HEK293 (cell line): ENCODE data around the gene GP1BB.

Experiments used
- CTCF ChIA-PET: fragments of 350-600 bp; formaldehyde crosslinking; extraction: SDS; loops from one replicate; lab custom pipeline; 2021; ENCODE audit warnings: antibody characterized with exemption; lab: Yijun Ruan, JAX
- POLR2A ChIA-PET: fragments of 300-600 bp; formaldehyde crosslinking; extraction: SDS; loops from one replicate; lab custom pipeline; 2020; ENCODE audit warnings: antibody characterized with exemption, inconsistent platforms; lab: Yijun Ruan, JAX
- H3K27ac ChIP-seq: fragments of 200-500 bp; sonication (Bioruptor generic); 2 replicates; pipeline ENCODE4 v1.5.1; 2014; ENCODE audit warnings: low read depth, low read length, control low read depth, inconsistent platforms; ENCODE audit errors: extremely low read depth
- H3K36me3 ChIP-seq, 2 experiments: fragments of 200-500 bp in 1 of 2; sonication (Bioruptor generic) in 1 of 2; 1 replicate in 1 of 2; 2 replicates in 1 of 2; pipeline ENCODE4 v1.5.1; 2014 to 2017; ENCODE audit warnings: inconsistent platforms in 2 of 2, low read length in 2 of 2; ENCODE audit not compliant: control insufficient read depth in 2 of 2, insufficient read depth in 1 of 2
- H3K4me1 ChIP-seq: fragments of 200-500 bp; sonication (Bioruptor generic); 2 replicates; pipeline ENCODE4 v1.5.1; 2014; ENCODE audit warnings: mild to moderate bottlenecking, low read length, inconsistent platforms; ENCODE audit not compliant: control insufficient read depth, insufficient read depth
- H3K4me3 ChIP-seq: 2 replicates; pipeline ENCODE4 v1.5.1; 2011; ENCODE audit warnings: low read depth, mild to moderate bottlenecking, control low read depth, low read length, moderate library complexity
- H3K9me3 ChIP-seq: fragments of 200-500 bp; sonication (Bioruptor generic); 2 replicates; pipeline ENCODE4 v1.5.1; 2014; ENCODE audit warnings: low read depth, low read length, inconsistent platforms; ENCODE audit not compliant: control insufficient read depth, insufficient read depth
- GLI2 ChIP-seq: fragments of 450-650 bp; formaldehyde crosslinking; IDR thresholded peaks from 2 replicates; pipeline ENCODE4; 2017; ENCODE audit warnings: missing biosample characterization, missing genetic modification characterization, low read depth, borderline replicate concordance
- HOXA7 ChIP-seq: sonication (generic); formaldehyde crosslinking; IDR thresholded peaks from 2 replicates; pipeline ENCODE4 v1.8.1; 2022; ENCODE audit warnings: missing genetic modification reagents, borderline replicate concordance
- MZF1 ChIP-seq: fragments of 450-650 bp; formaldehyde crosslinking; IDR thresholded peaks from 2 replicates; pipeline ENCODE4 v1.5.1; 2017; ENCODE audit warnings: missing biosample characterization, missing genetic modification characterization, borderline replicate concordance
- SALL2 ChIP-seq: fragments of 450-650 bp; formaldehyde crosslinking; IDR thresholded peaks from 2 replicates; pipeline ENCODE4 v1.5.0; 2017; ENCODE audit warnings: missing biosample characterization, mild to moderate bottlenecking, missing genetic modification characterization, borderline replicate concordance
- TCF7L2 ChIP-seq: IDR thresholded peaks from 2 replicates; pipeline ENCODE4 v1.6.1; 2011; ENCODE audit warnings: low read depth, mild to moderate bottlenecking, inconsistent platforms, low read length, moderate library complexity, borderline replicate concordance
- ZNF366 ChIP-seq: fragments of 450-650 bp; formaldehyde crosslinking; conservative IDR thresholded peaks from 2 replicates; pipeline ENCODE4 v1.5.1; 2016; ENCODE audit warnings: missing biosample characterization, missing genetic modification characterization
- ZNF391 ChIP-seq: fragments of 450-650 bp; formaldehyde crosslinking; IDR thresholded peaks from 2 replicates; pipeline ENCODE4 v1.5.1; 2016; ENCODE audit warnings: low read depth, missing biosample characterization, missing genetic modification characterization, borderline replicate concordance
- ZNF501 ChIP-seq: fragments of 450-650 bp; formaldehyde crosslinking; IDR thresholded peaks from 2 replicates; pipeline ENCODE4 v1.5.1; 2016; ENCODE audit warnings: missing biosample characterization, missing genetic modification characterization
- ZNF514 ChIP-seq: fragments of 450-650 bp; formaldehyde crosslinking; IDR thresholded peaks from 2 replicates; pipeline ENCODE4 v1.5.1; 2016; ENCODE audit warnings: missing biosample characterization, missing genetic modification characterization
- ZNF530 ChIP-seq: fragments of 450-650 bp; formaldehyde crosslinking; IDR thresholded peaks from 2 replicates; pipeline ENCODE4 v1.5.1; 2016; ENCODE audit warnings: low read depth, missing biosample characterization, missing genetic modification characterization
- ZNF555 ChIP-seq: fragments of 450-650 bp; formaldehyde crosslinking; conservative IDR thresholded peaks from 2 replicates; pipeline ENCODE4 v1.5.1; 2017; ENCODE audit warnings: missing biosample characterization, mild to moderate bottlenecking, missing genetic modification characterization, inconsistent platforms
- ZXDB ChIP-seq: fragments of 450-650 bp; formaldehyde crosslinking; IDR thresholded peaks from 2 replicates; pipeline ENCODE4 v1.5.1; 2016; ENCODE audit warnings: missing biosample characterization, missing genetic modification characterization
- TF ChIP-seq, protein P1 (sequence below): sonication (generic); formaldehyde crosslinking; IDR thresholded peaks from 2 replicates; pipeline ENCODE4 v1.8.1; 2022; ENCODE audit warnings: mild to moderate bottlenecking, moderate library complexity, missing genetic modification reagents
- TF ChIP-seq, protein P2 (sequence below): fragments of 450-650 bp; formaldehyde crosslinking; IDR thresholded peaks from 2 replicates; pipeline ENCODE4 v1.5.1; 2016; ENCODE audit warnings: missing biosample characterization, missing genetic modification characterization, borderline replicate concordance
- TF ChIP-seq, protein P3 (sequence below): fragments of 450-650 bp; formaldehyde crosslinking; IDR thresholded peaks from 2 replicates; pipeline ENCODE4 v1.5.1; 2016; ENCODE audit warnings: missing biosample characterization, missing genetic modification characterization, borderline replicate concordance

The GP1BB gene

DNA sequence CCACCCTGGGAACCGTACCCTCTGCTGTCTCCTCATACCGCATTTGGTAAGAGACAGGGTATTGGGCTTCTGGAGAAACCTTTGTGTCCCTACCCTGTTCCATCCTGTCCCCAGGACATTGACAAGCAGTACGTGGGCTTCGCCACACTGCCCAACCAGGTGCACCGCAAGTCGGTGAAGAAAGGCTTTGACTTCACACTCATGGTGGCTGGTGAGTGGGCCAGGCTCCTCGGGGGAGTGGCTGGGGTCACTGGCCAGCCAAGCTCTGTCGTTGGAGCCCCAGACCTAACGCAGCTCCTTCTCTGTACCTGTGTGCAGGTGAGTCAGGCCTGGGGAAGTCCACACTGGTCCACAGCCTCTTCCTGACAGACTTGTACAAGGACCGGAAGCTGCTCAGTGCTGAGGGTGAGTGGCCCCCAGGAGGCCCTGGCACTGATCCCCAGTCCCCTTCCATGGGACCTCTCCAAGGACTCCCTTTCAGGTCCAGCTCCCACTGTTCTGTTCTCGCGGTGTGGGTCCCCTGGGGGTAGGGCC is 3.8 kb upstream of the GP1BB start:
- CTCF ChIA-PET, result interaction anchor here (0.8 to 4.5 kb wide), 3 partner anchors 11 to 191 kb away, joined by 3 to 15 read pairs (median 7); no protein-coding TSS in a partner anchor

DNA sequence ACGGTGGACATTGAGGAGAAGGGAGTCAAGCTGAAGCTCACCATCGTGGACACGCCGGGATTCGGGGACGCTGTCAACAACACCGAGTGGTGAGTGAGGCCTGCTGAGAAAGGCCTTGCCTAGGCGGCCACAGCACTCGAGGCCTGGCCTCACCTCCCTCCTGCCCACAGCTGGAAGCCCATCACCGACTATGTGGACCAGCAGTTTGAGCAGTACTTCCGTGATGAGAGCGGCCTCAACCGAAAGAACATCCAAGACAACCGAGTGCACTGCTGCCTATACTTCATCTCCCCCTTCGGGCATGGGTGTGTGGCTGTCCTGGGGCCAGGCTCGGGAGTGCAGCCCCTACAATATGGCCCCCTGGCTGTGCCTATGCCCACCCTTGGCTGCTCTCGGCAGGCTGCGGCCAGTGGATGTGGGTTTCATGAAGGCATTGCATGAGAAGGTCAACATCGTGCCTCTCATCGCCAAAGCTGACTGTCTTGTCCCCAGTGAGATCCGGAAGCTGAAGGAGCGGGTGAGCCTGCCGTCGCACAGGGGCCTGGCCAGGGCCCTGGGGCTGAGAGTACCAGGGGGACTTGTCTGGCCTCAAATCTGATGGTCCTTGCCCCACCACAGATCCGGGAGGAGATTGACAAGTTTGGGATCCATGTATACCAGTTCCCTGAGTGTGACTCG is 3.0 kb upstream of the GP1BB start:
- Histone ChIP-seq H3K36me3 (peaks cover 0 to 35% of the 10 kb centered on the region in 2 experiments; a peak in 1 of 3 replicates), H3K4me1 (no peaks in the 10 kb centered on the region; the same call in 1 of the 2 replicates), H3K27ac (no peak overlapping the region), H3K4me3 (no peak overlapping the region), H3K9me3 (no peaks in the 10 kb centered on the region)
- TF ChIP-seq, protein P1, sequence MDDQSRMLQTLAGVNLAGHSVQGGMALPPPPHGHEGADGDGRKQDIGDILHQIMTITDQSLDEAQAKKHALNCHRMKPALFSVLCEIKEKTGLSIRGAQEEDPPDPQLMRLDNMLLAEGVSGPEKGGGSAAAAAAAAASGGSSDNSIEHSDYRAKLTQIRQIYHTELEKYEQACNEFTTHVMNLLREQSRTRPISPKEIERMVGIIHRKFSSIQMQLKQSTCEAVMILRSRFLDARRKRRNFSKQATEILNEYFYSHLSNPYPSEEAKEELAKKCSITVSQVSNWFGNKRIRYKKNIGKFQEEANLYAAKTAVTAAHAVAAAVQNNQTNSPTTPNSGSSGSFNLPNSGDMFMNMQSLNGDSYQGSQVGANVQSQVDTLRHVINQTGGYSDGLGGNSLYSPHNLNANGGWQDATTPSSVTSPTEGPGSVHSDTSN (CRISPR knock-in tag), result 0 out of 2 replicates have a peak, but pooled peaks have one; percentile 47
- TF ChIP-seq, protein P2, sequence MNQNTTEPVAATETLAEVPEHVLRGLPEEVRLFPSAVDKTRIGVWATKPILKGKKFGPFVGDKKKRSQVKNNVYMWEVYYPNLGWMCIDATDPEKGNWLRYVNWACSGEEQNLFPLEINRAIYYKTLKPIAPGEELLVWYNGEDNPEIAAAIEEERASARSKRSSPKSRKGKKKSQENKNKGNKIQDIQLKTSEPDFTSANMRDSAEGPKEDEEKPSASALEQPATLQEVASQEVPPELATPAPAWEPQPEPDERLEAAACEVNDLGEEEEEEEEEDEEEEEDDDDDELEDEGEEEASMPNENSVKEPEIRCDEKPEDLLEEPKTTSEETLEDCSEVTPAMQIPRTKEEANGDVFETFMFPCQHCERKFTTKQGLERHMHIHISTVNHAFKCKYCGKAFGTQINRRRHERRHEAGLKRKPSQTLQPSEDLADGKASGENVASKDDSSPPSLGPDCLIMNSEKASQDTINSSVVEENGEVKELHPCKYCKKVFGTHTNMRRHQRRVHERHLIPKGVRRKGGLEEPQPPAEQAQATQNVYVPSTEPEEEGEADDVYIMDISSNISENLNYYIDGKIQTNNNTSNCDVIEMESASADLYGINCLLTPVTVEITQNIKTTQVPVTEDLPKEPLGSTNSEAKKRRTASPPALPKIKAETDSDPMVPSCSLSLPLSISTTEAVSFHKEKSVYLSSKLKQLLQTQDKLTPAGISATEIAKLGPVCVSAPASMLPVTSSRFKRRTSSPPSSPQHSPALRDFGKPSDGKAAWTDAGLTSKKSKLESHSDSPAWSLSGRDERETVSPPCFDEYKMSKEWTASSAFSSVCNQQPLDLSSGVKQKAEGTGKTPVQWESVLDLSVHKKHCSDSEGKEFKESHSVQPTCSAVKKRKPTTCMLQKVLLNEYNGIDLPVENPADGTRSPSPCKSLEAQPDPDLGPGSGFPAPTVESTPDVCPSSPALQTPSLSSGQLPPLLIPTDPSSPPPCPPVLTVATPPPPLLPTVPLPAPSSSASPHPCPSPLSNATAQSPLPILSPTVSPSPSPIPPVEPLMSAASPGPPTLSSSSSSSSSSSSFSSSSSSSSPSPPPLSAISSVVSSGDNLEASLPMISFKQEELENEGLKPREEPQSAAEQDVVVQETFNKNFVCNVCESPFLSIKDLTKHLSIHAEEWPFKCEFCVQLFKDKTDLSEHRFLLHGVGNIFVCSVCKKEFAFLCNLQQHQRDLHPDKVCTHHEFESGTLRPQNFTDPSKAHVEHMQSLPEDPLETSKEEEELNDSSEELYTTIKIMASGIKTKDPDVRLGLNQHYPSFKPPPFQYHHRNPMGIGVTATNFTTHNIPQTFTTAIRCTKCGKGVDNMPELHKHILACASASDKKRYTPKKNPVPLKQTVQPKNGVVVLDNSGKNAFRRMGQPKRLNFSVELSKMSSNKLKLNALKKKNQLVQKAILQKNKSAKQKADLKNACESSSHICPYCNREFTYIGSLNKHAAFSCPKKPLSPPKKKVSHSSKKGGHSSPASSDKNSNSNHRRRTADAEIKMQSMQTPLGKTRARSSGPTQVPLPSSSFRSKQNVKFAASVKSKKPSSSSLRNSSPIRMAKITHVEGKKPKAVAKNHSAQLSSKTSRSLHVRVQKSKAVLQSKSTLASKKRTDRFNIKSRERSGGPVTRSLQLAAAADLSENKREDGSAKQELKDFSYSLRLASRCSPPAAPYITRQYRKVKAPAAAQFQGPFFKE (tag by site-specific recombination), result no peak
- ChIA-PET CTCF (interaction anchor here (0.6 to 4.5 kb wide), 5 partner anchors 10 to 221 kb away, joined by 3 to 15 read pairs (median 4); partner anchors contain the start of genes COMT and TXNRD2), POLR2A (interaction anchor here (0.5 kb wide), 1 partner anchor 207 kb away, joined by 5 read pairs; no protein-coding TSS in a partner anchor)

More for the DNA sequence above, 3.8 kb upstream of the GP1BB start:
- Histone ChIP-seq H3K36me3 (peaks cover 0 to 35% of the 10 kb centered on the region in 2 experiments; a peak in 1 of 3 replicates), H3K4me3 (no peak overlapping the region), H3K9me3 (no peaks in the 10 kb centered on the region), H3K27ac (no peak overlapping the region), H3K4me1 (no peaks in the 10 kb centered on the region; the same call in 1 of the 2 replicates)
- POLR2A ChIA-PET, result interaction anchor here (0.5 kb wide), 1 partner anchor 208 kb away, joined by 5 read pairs; no protein-coding TSS in a partner anchor
- no peak for TF ChIP-seq TCF7L2
- TF ChIP-seq SALL2 (tag by site-specific recombination), result no peak
- peak; percentile 34; the same call in 1 of the 2 replicates for TF ChIP-seq HOXA7 (CRISPR knock-in tag)

DNA sequence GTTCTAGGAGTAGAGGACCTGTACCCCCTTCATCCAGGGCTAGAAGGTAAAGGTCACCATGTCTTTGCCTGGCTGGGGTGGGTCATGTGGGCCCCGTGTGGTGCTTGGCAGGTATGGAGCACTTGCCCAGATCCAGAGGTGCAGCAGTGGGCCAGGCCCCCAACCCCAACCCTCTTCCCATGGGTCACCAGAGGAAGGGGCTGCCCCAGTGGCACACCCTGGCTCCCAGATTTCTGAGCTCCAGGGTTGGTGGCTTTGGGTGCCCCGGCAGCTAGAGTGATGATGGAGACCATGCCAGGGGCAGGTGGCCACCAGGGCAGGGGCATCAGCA is 2.4 kb upstream of the GP1BB start:
- H3K4me3 ChIP-seq, result no peak overlapping the region
- no peaks in the 10 kb centered on the region for H3K9me3 ChIP-seq
- H3K4me1 ChIP-seq, result no peaks in the 10 kb centered on the region; the same call in 1 of the 2 replicates
- H3K27ac ChIP-seq, result no peak overlapping the region
- H3K36me3 ChIP-seq, result peaks cover 0 to 35% of the 10 kb centered on the region in 2 experiments; a peak in 1 of 3 replicates
- TF ChIP-seq ZNF366 (tag by site-specific recombination) (no peak), ZNF391 (no peak), GLI2 (tag by site-specific recombination) (no peak), ZNF555 (tag by site-specific recombination) (no peak), ZNF530 (tag by site-specific recombination) (no peak), MZF1 (tag by site-specific recombination) (no peak), ZXDB (tag by site-specific recombination) (no peak), ZNF514 (no peak), ZNF501 (tag by site-specific recombination) (no peak)
- TF ChIP-seq, protein P3, sequence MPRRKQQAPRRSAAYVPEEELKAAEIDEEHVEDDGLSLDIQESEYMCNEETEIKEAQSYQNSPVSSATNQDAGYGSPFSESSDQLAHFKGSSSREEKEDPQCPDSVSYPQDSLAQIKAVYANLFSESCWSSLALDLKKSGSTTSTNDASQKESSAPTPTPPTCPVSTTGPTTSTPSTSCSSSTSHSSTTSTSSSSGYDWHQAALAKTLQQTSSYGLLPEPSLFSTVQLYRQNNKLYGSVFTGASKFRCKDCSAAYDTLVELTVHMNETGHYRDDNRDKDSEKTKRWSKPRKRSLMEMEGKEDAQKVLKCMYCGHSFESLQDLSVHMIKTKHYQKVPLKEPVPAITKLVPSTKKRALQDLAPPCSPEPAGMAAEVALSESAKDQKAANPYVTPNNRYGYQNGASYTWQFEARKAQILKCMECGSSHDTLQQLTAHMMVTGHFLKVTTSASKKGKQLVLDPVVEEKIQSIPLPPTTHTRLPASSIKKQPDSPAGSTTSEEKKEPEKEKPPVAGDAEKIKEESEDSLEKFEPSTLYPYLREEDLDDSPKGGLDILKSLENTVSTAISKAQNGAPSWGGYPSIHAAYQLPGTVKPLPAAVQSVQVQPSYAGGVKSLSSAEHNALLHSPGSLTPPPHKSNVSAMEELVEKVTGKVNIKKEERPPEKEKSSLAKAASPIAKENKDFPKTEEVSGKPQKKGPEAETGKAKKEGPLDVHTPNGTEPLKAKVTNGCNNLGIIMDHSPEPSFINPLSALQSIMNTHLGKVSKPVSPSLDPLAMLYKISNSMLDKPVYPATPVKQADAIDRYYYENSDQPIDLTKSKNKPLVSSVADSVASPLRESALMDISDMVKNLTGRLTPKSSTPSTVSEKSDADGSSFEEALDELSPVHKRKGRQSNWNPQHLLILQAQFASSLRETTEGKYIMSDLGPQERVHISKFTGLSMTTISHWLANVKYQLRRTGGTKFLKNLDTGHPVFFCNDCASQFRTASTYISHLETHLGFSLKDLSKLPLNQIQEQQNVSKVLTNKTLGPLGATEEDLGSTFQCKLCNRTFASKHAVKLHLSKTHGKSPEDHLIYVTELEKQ, result no peak
- POLR2A ChIA-PET, result no interaction called here
- CTCF ChIA-PET, result interaction anchor here (0.6 to 4.5 kb wide), 3 partner anchors 10 to 220 kb away, joined by 3 to 15 read pairs (median 4); partner anchors contain the start of genes COMT and TXNRD2
